ENCODE measurements around the gene TMEM11. TPM values are rescaled to one million over a fixed set of nuclear protein-coding genes. Genes with fewer than 3 reads are reported as not detected.
A peak's percentile ranks its signal among the peaks of the same experiment; 100 is the strongest.
"Not testable (repeated sequence)": the region's sequence is repeated elsewhere in the genome, so short reads cannot be mapped to it uniquely, and the experiment has no call there.

TMEM11 gene
- total and polyA plus RNA-seq, 2 of the 8 experiments (the other 6 are each of a cell fraction or from before 2014, with no cell fraction given): 33.3 to 90.4 TPM

GRCh38 chr17:21227277-21227676, 13.3 kb upstream of the TMEM11 start:
- not testable (repeated sequence) for H2BK12ac ChIP-seq (ENCODE audit: low read depth, low read length)

More at GRCh38 chr17:21227277-21227676, 13.3 kb upstream of the TMEM11 start:
- not testable (repeated sequence) for H3K9ac ChIP-seq (replicated peaks in 1 of 4; ENCODE audit: extremely low read depth in 1 of 4, low read depth in 3 of 4, low read length in 3 of 4); H3K4me3 ChIP-seq (ENCODE audit: extremely low read depth in 1 of 4, insufficient read depth in 2 of 4, low read depth in 3 of 4, low read length in 4 of 4); H2BK5ac ChIP-seq (ENCODE audit: low read depth, low read length); H3K36me3 ChIP-seq (ENCODE audit: control insufficient read depth in 2 of 4, insufficient read depth in 4 of 4, low read length in 3 of 4); DNase-seq (ENCODE audit: low read depth in 1 of 2, low spot score in 2 of 2); H4K20me1 ChIP-seq (replicated peaks in 1 of 2; ENCODE audit: control insufficient read depth in 1 of 2, insufficient read depth in 2 of 2, low read length in 2 of 2); H2AK5ac ChIP-seq (ENCODE audit: low read depth, low read length); H3K23ac ChIP-seq (ENCODE audit: insufficient read length); H3K79me1 ChIP-seq (ENCODE audit: low read depth, low read length); H3K79me2 ChIP-seq (ENCODE audit: control insufficient read depth in 1 of 2, insufficient read depth in 2 of 2, low read length in 2 of 2); H3K9me3 ChIP-seq (ENCODE audit: insufficient read depth in 2 of 2, low read depth in 1 of 2, low read length in 1 of 2); H3K23me2 ChIP-seq (ENCODE audit: low read depth, low read length); H3K18ac ChIP-seq (ENCODE audit: extremely low read depth, low read length); H3K27me3 ChIP-seq (replicated peaks in 1 of 4; ENCODE audit: control insufficient read depth in 3 of 4, extremely low read depth in 1 of 4, insufficient read depth in 3 of 4, low read length in 3 of 4); H3K14ac ChIP-seq (ENCODE audit: insufficient read length); H3K4me1 ChIP-seq (replicated peaks in 1 of 4; ENCODE audit: control insufficient read depth in 3 of 4, insufficient read depth in 4 of 4, low read length in 3 of 4); H3K27ac ChIP-seq (ENCODE audit: low read depth, low read length); H3K4me2 ChIP-seq (ENCODE audit: insufficient read depth in 1 of 2, low read depth in 2 of 2, low read length in 2 of 2); H2BK20ac ChIP-seq (ENCODE audit: low read length); H4K8ac ChIP-seq (ENCODE audit: extremely low read depth, insufficient read depth, low read length); H2BK120ac ChIP-seq (replicated peaks; ENCODE audit: low read depth, low read length); H3K4ac ChIP-seq (replicated peaks; ENCODE audit: insufficient read length, low read depth, low read length); FAIRE-seq; H4K91ac ChIP-seq (replicated peaks; ENCODE audit: insufficient read length, low read length); H3K56ac ChIP-seq (replicated peaks; ENCODE audit: insufficient read length, low read depth, low read length); H4K5ac ChIP-seq (ENCODE audit: insufficient read length, low read depth, low read length); H2AFZ ChIP-seq (ENCODE audit: low read length)
- peak overlapping the region; percentile 88; the same call in 1 of the 2 replicates for H2BK15ac ChIP-seq (ENCODE audit: low read length)
- 93% methylated on average over 11 of the region's 11 CpGs; no CpG with 5 or more reads in 1 of the 2 experiments for WGBS, 2 experiments (ENCODE audit: extremely low coverage in 1 of 2, insufficient coverage in 1 of 2, insufficient read length in 1 of 2, insufficient replicate concordance in 2 of 2, low coverage in 1 of 2, low lambda C conversion rate in 2 of 2, missing lambda C conversion rate in 1 of 2)
- ChIA-PET CTCF (ENCODE audit: partially characterized antibody) (interaction anchor here (1.0 kb wide), 1 partner anchor 98 kb away, joined by 4 read pairs; no protein-coding TSS in a partner anchor), POLR2A (ENCODE audit: partially characterized antibody) (interaction anchor here (1.1 kb wide), 2 partner anchors 14 to 43 kb away, joined by 3 read pairs; no protein-coding TSS in a partner anchor)

All from H1 (cell line).